SJSA1 (cell line): ENCODE results near the gene DNAI1. TPM values are rescaled to one million over a fixed set of nuclear protein-coding genes. Genes with fewer than 3 reads are reported as not detected.

Experiments
- DNase-seq, 2 experiments: peaks; one replicate each; pipeline ENCODE4 v3.0.0-alpha.2; 2015 to 2020; ENCODE audit warnings: low spot score in 2 of 2, low read depth in 1 of 2
- H3K27ac ChIP-seq: fragments of 250-450 bp; sonication (Bioruptor Pico); 2 replicates; pipeline ENCODE4 v1.5.1; 2020; ENCODE audit warnings: mild to moderate bottlenecking, moderate library complexity
- H3K27me3 ChIP-seq: fragments of 250-450 bp; sonication (Bioruptor Pico); replicated peaks from 2 replicates; pipeline ENCODE4 v1.5.1; 2020; ENCODE audit warnings: mild to moderate bottlenecking, moderate library complexity
- H3K36me3 ChIP-seq: fragments of 250-450 bp; sonication (Bioruptor Pico); 2 replicates; pipeline ENCODE4 v1.5.1; 2020; ENCODE audit warnings: mild to moderate bottlenecking
- H3K4me1 ChIP-seq: fragments of 250-450 bp; sonication (Bioruptor Pico); replicated peaks from 2 replicates; pipeline ENCODE4 v1.6.1; 2021; ENCODE audit warnings: mild to moderate bottlenecking
- H3K4me3 ChIP-seq: fragments of 250-450 bp; sonication (Bioruptor Pico); 2 replicates; pipeline ENCODE4 v1.5.1; 2020; ENCODE audit warnings: mild to moderate bottlenecking
- H3K9me3 ChIP-seq: fragments of 250-450 bp; sonication (Bioruptor Pico); replicated peaks from 2 replicates; pipeline ENCODE4 v1.5.1; 2020; ENCODE audit warnings: mild to moderate bottlenecking
- total RNA-seq: library from RNA; depleted of rRNA; stranded (reverse); fragments of >200 nt; shearing (Covaris generic); gene quantifications from 2 replicates; pipeline ENCODE4 v1.2.3, GENCODE V29; 2014; rRNA removed

DNAI1 gene
- total RNA-seq, 1 experiment from 2014 or later = not detected

DNA sequence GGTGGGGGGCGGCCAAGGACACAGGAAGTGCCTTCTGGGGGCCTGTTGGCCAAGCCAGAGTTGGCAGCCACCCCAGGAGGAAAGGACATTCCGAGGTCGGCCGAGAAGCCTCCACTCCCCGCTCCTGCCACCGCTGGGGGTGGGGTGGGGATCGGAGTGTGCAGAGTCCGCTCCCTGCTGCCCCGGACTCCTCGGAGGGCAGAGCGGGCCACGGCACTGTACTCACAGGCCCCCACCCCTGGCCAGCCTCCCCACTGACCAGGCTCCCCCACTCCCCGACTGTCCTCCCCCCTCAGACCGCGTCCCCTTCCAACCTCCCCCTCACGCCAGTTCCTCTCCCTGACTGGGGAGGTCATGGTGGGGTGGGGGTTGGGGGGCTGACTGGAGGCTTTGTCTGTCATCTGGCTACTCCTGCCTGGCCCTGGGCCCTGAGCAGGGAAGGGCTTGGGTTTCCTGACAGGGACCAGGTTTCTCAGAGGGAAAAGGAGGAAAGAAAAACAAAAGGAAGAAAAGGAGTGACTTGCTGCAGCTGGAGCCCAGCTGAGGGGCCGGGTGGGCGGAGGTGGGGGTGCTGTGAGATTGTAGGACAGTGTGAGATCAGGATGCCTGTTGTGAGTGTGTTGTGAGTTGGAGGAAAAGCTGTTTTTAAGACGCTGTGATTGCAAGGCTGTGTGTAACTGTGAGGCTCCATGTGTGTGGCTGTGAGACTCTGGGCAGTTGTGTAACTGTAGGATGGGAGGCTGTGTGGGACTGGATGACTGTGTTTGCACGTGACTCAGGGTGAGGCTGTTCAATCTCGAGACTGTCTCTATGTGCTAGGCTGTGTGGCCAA lies 101.2 kb downstream of the DNAI1 start:
- DNase-seq = no peak
- no peaks in the 10 kb centered on the region for H3K36me3 ChIP-seq
- no peaks in the 10 kb centered on the region for H3K9me3 ChIP-seq
- H3K4me3 ChIP-seq = no peak overlapping the region
- no peaks in the 10 kb centered on the region for H3K27me3 ChIP-seq
- no peak overlapping the region for H3K27ac ChIP-seq
- no peaks in the 10 kb centered on the region for H3K4me1 ChIP-seq

DNA sequence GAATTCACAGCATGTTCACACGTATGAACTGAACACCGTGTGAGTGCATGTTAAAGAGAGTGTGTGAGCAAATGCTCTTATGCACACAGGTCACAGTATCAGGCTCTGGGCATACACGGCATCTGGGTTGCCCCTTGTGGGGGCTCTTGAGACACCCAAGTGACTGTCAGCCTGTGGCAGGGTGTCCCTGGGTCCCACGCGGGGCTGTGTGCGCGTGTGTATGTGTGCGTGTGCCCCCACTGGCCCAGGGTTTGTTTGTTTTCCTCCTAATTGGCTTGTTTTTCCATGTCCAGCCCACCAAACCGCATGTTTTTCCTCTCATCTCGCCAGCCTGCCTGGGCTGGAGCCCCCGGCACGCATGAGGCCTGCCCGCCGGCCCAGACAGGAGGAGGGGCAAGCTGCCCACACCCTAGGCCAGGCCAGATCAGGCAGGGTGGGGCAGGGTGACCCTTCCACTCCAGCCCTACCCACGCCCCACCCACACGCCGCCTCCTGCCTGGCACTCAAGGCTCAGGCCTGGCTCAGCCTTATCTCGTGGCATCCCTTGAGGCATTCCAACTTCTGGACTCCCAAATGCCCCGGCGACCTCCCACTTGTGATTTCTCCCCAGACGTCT lies 102.1 kb downstream of the DNAI1 start:
- DNase-seq = no peak
- Histone ChIP-seq H3K27ac (no peak overlapping the region), H3K4me1 (no peaks in the 10 kb centered on the region), H3K27me3 (no peaks in the 10 kb centered on the region), H3K9me3 (no peaks in the 10 kb centered on the region), H3K36me3 (no peaks in the 10 kb centered on the region), H3K4me3 (no peak overlapping the region)

DNA sequence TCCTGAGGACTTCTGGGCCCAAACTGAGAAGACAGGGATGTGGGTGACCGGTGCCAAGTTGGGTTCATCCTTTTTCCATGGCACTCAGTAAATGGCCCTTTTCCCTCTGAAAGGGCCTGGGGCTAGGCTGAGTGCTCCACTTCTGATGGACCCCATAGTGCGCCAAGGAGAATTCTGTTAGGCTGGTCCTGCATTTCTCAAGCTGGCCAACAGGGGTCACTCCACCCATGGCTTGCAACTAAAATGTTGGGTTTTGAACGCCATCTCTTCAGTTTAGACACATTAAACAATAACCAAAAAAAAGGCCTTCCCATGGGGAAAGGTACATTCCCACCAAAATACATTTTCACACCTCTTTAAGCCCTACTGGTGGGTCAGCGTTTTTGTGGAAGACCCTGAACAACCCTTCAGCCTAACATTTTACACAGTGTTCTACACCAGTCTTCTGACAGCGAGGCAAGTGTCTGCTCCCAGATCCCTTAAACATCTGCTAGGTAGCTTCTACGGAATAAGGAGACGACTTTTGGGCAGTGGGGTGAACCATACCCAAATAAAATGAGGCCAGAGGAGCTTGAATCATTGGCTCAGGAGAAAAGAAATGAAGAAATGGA lies 103.6 kb downstream of the DNAI1 start:
- H3K27ac ChIP-seq = no peak overlapping the region
- H3K4me3 ChIP-seq = no peak overlapping the region
- DNase-seq = no peak
- no peaks in the 10 kb centered on the region for H3K36me3 ChIP-seq
- no peaks in the 10 kb centered on the region for H3K4me1 ChIP-seq
- H3K9me3 ChIP-seq = no peaks in the 10 kb centered on the region
- no peaks in the 10 kb centered on the region for H3K27me3 ChIP-seq

DNA sequence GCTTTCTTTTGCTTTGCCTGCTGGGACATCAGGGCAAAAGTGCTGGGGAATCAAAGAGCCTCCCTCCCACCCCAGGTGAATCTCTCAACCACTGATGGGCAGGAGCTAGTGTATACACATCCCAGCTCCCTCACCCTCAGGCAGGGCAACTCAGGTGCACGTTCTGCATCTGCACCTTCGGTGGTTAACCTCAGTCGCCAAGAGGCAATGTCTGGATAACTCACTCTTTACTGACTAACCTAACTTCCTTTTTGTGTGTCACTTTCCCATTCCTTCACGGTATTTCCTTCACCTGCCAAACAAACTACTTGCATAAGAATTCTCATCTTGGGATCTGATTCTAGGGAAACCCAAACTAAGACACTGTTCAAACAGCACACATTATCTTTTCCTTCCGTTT lies 104.7 kb downstream of the DNAI1 start:
- DNase-seq = no peak
- H3K4me3 ChIP-seq = no peak overlapping the region
- H3K9me3 ChIP-seq = no peaks in the 10 kb centered on the region
- no peak overlapping the region for H3K27ac ChIP-seq
- no peaks in the 10 kb centered on the region for H3K4me1 ChIP-seq
- no peaks in the 10 kb centered on the region for H3K27me3 ChIP-seq
- no peaks in the 10 kb centered on the region for H3K36me3 ChIP-seq

DNA sequence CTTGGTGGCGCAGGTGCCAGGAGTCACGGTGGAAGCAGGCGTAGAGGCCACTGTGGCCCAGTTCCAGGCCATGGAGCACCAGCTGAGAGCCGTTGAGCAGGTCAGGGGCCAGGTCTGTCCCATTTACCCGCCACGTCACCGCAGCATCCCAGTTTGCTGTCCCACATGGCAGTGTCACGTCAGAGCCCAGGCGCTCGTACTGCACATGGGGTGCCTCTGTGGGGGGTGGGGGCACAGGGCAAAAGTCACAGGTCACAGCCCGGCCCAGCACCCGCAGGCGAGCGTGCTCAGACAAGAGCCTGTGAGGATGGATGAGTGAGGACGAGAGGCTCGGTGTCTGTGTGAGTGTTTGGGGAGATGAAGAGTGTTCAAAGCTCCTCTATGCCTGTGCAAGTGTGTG lies 106.0 kb downstream of the DNAI1 start:
- no peak for DNase-seq
- Histone ChIP-seq H3K4me3 (no peak overlapping the region), H3K4me1 (no peaks in the 10 kb centered on the region), H3K27me3 (no peaks in the 10 kb centered on the region), H3K36me3 (no peaks in the 10 kb centered on the region), H3K9me3 (no peaks in the 10 kb centered on the region), H3K27ac (no peak overlapping the region)

DNA sequence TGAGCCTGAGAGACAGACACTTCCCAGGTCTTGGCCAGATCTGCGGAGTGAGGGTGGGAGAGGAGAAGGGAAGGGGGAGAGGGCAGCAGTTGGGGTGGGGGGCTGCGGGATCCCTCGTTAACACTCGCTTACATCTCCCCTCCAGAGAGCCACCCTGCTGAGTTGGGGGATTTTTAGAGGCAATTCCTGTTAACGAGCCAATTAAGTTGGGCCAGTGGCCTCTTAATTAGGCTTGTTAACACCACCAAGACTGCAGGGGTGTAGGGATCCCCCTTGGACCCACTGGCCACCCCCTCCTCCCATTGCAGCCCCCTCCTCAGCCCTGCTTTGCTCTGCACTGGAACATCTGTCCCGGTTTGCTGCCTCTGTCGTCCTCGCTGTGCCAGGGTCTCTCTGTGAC lies 107.3 kb downstream of the DNAI1 start:
- Histone ChIP-seq H3K4me3 (no peak overlapping the region), H3K36me3 (no peaks in the 10 kb centered on the region), H3K27ac (no peak overlapping the region), H3K27me3 (no peaks in the 10 kb centered on the region), H3K4me1 (no peaks in the 10 kb centered on the region), H3K9me3 (no peaks in the 10 kb centered on the region)
- DNase-seq = no peak

DNA sequence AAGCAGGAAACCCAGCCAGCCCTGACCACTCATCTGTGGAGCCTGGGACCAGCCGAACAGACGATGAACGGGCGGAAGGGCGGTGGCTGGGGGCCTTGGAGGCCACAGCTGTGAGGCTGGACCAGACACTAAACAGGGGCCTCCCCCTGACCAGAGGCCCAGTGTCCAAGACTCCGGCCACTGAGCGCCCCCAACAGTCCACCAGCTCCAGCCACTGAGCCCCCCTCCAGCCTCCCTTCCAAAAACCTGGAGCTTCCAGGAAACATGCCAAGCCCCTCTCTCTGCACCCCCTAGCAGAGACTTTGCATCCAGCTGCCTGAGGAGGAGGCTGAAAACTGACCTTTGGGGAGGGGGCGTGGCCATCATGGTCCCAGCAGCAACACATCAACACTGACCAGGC lies 107.7 kb downstream of the DNAI1 start:
- H3K9me3 ChIP-seq = no peaks in the 10 kb centered on the region
- H3K36me3 ChIP-seq = no peaks in the 10 kb centered on the region
- no peaks in the 10 kb centered on the region for H3K27me3 ChIP-seq
- H3K27ac ChIP-seq = no peak overlapping the region
- H3K4me3 ChIP-seq = no peak overlapping the region
- H3K4me1 ChIP-seq = no peaks in the 10 kb centered on the region
- DNase-seq = no peak

DNA sequence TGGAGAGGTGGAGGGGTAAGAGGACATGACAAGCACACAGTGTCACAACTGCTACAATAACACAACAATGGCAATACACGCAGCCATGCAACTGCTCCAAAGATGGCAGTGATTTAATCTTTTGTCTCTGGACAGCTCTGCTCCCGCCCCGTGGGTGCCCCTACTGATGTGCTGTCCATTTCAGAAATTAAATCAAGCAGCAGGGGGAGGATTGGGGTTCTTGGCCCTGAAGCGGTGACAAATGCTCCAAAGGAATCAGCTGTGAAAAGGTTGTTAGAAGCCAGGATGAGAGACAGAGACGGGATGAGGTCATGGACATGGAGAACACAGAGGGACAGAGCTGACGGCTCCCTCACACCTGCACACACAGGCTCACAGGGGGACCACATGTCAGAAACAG lies 108.4 kb downstream of the DNAI1 start:
- Histone ChIP-seq H3K4me1 (no peaks in the 10 kb centered on the region), H3K27ac (no peak overlapping the region), H3K9me3 (no peaks in the 10 kb centered on the region), H3K36me3 (no peaks in the 10 kb centered on the region), H3K4me3 (no peak overlapping the region), H3K27me3 (no peaks in the 10 kb centered on the region)
- DNase-seq = no peak

DNA sequence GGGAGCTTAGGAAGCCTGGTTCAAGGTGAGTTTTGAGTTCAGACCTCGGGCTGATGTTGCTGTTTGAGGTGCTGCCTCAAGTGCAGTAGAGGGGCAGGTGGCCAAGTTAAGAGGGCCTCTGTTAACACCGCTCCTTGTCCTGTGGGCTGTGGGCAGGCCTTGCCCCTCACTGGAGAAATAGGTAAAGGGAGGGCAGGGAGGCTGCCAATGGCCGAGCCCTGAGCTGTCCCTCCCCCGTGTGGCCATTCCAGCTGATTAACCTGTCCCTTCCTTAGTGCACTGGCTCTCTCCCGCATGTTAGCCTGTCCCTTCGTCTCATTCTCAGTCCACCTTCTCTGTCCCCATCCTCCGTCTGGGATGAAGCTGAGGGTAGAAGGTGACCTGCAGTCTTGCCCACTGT lies 109.5 kb downstream of the DNAI1 start:
- H3K36me3 ChIP-seq = no peaks in the 10 kb centered on the region
- H3K4me3 ChIP-seq = no peak overlapping the region
- H3K4me1 ChIP-seq = no peaks in the 10 kb centered on the region
- no peak overlapping the region for H3K27ac ChIP-seq
- H3K27me3 ChIP-seq = no peaks in the 10 kb centered on the region
- no peak for DNase-seq
- no peaks in the 10 kb centered on the region for H3K9me3 ChIP-seq

DNA sequence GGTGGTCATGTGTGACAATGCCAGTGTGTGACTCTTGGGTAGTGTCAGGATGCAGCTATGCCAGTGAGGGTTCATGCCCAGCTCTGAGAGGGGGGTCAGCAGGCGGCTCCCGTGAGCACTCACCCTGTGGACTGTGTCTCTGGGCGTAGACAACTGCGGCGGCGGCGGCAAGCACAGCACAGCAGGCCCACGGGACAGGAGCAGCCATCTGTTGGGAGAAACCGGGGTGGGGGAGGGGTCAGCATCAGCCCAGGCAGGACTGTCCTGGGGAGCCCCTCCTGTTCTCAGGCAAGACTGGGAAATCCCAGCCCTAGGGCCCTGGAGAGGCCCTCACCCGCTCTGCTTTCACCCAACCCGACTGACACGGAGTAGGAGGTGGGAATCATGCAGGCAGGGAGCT lies 110.2 kb downstream of the DNAI1 start:
- H3K4me3 ChIP-seq = no peak overlapping the region
- no peaks in the 10 kb centered on the region for H3K9me3 ChIP-seq
- no peak for DNase-seq
- no peak overlapping the region for H3K27ac ChIP-seq
- no peaks in the 10 kb centered on the region for H3K4me1 ChIP-seq
- H3K27me3 ChIP-seq = no peaks in the 10 kb centered on the region
- no peaks in the 10 kb centered on the region for H3K36me3 ChIP-seq

DNA sequence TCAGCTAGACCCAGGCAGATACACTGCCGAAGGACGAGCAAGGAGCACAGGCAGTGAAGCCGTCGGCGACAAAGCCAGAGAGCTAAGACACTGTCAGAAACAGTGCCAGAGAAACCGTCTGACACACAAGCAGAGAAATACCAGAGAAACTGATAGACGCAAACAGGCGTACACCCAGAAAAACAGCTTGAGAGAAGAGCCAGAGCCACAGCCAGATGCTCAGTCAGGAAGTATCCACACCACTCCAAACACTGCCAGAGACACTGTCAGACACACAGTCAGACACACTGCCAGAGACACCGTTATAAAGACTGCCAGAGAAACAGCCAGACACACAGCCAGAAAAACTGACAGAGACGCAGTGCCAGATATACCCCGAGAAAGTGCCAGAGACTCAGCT lies 111.8 kb downstream of the DNAI1 start:
- Histone ChIP-seq H3K27me3 (no peaks in the 10 kb centered on the region), H3K4me1 (no peaks in the 10 kb centered on the region), H3K9me3 (no peaks in the 10 kb centered on the region), H3K36me3 (no peaks in the 10 kb centered on the region), H3K27ac (no peak overlapping the region), H3K4me3 (no peak overlapping the region)
- no peak for DNase-seq

Other genes with a start within 250 kb of the DNAI1 start
- gene KIF24, start 129.5 kb upstream of the DNAI1 start, total RNA-seq = 2.1 and 4.1 TPM in 2 replicates
- gene NUDT2, start 129.2 kb upstream of the DNAI1 start, total RNA-seq = 9.7 and 27.0 TPM in 2 replicates
- gene MYORG, start 81.9 kb upstream of the DNAI1 start, total RNA-seq = 0.37 and 0.97 TPM in 2 replicates
- gene FAM219A, start 235 bp upstream of the DNAI1 start, total RNA-seq = 6.5 and 13.3 TPM in 2 replicates
- not detected in 2 replicates for gene ENHO, start 64.2 kb downstream of the DNAI1 start, total RNA-seq
- not detected in 2 replicates for gene CNTFR, start 130.9 kb downstream of the DNAI1 start, total RNA-seq
- 12.3 and 15.6 TPM in 2 replicates for gene RPP25L, start 153.3 kb downstream of the DNAI1 start, total RNA-seq
- gene DCTN3, start 161.7 kb downstream of the DNAI1 start, total RNA-seq = 70.6 and 110 TPM in 2 replicates
- not detected in 2 replicates for gene ARID3C, start 170.3 kb downstream of the DNAI1 start, total RNA-seq
- gene SIGMAR1, start 179.0 kb downstream of the DNAI1 start, total RNA-seq = 31.9 and 38.6 TPM in 2 replicates
- 7.7 and 9.0 TPM in 2 replicates for gene GALT, start 187.9 kb downstream of the DNAI1 start, total RNA-seq
- 16.4 and 34.4 TPM in 2 replicates for gene IL11RA, start 193.4 kb downstream of the DNAI1 start, total RNA-seq
- gene CCL27, start 203.9 kb downstream of the DNAI1 start, total RNA-seq = not detected in 2 replicates
- not detected in 2 replicates for gene CCL19, start 232.5 kb downstream of the DNAI1 start, total RNA-seq